GM18867 (cell line): Measurements from ENCODE around the gene OTX1.
A peak's percentile ranks its signal among the peaks of the same experiment; 100 is the strongest.
"Not testable (repeated sequence)": the region's sequence is repeated elsewhere in the genome, so short reads cannot be mapped to it uniquely, and the experiment has no call there.

Source experiments
- ATAC-seq: cut with Tn5 transposase; IDR thresholded peaks from one replicate; pipeline ENCODE4 v1.9.1; 2021; ENCODE audit warnings: mild to moderate bottlenecking, moderate library complexity; ENCODE audit not compliant: unreplicated experiment

OTX1 gene

DNA sequence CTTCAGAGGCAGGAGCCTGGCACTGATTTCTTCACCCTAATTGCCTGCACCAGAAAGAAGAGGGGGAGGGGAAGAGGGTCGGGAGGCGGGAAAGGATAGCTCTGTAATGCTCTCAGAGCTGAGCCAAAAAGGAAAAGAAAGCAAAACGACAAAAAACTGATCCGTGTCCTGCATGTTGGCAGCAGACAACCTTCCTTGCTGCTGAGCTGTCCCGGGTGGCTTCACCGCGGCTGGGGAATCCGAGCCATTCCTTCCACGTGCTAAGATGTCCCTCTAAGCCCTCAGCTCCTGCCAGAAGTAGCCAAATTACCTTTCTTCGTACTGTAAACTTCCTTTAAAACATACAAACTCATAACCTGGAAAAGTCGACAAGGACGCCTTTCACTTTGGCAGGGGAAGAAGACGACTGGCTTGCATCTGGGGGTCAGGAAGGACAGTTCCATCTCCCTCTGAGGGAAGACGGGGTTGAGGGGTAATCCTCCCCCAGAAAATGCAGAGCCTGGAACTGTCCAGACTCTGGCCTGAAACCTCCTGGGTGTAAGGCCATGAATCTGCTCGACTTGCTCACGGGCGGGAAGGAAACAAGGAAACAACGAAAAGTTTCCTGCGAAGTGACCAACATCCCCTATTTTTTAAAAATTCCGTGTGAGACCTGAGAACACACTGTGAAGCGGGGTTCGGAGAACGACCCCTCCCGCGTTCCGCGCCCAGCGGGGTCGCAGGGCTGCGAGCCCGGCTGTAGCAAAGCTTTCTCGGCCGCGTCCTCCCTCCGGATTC is 7.7 kb downstream of the OTX1 start:
- ATAC-seq, result no peak

DNA sequence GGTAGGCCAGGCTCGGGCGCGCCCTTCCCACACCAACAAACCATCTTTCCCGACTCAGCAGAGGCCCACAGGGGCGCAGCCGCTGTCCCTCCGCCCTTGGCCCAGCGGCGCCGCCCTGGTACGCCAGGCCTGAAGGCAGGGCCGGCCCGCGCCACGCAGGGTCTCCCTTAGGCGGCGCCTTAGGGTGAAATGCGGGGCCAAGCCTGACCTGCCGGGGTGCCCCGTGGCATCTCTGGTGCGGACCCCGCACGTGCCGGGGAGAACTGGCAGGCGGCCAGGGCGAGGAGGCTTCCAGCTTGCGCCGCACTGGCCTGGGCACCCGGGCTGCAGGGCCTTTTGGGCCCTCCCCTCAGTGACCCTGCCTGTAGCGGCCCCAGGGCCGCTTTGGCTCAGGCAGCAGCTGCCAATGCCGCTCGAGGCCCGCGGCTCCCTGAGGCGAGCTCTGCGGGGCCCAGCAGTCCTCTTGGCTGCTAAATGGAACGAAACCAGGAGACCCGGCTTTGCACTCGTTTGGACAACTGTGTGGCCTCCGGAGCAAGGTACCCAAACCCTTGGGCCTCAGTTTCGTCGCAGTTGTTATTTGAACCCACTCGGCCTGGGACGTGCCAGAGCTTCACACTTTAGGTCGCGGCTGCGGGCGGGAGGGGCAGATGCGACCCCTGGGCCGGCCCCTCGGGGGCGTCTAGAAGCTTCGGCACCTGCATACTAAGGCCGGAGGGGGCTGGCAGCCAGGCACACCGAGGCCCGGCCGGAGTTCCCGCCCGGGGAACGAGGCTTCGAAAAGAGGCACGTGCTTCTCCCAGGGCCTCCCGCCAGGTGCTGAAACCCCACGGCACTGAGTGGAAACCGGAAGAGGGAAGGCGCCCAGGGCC is 8.5 kb downstream of the OTX1 start:
- ATAC-seq, result no peak

DNA sequence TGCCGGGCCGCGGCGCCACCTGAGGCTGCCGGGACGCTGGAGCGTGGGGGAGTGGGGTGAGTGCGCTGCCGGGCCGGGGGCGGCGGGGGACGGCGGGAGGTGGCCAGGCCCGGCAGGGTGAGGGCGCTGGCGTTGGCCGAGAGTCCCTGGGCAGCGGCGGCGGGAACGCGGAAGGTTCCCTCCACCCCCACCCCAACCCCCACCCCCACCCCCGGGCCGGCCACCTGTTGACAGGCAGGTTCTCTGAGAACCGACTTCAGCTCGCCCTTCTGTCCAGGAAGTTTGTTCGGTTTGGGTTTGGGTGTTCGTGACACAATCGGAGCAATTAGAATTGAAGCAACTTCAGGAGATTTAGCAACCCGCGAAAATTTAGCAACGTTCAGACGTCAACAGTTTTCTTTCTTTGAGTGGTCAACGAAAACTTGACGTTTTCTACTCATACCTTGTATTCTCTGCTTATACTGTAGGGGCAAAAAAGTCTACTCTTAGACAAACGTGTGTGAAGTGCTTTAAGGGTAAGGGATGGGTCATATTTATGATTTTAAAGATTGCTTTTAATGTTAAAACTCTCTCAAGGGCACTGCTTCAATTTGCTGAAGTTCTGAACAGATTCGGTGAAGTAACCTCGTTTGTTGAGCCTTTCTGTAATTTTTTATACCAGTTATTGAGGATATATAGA is 9.3 kb downstream of the OTX1 start:
- ATAC-seq, result peak; percentile 32

DNA sequence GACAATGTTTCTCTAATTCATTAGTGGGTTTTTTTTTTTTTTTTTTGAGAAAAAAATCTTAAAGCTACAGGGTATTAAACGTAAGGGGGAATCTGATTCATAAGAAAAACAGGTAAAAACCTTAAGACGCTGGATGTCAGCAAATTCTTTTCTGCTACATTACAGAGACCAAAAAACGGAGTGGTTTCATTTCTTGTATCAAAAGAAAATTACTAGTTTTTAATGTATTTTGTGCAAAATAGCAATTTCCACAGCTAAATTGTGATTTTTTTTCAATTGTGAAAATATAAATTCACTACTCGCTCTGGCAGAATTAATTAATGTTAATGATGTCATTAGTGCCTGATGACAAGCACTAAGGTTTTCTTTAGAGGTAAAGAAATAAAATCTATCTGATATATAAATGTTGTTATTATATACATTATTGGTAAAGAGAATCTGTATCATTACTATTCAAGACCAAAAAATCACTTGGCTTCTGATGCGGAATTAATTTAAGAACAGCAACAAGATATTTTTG is 9.9 kb downstream of the OTX1 start:
- ATAC-seq, result no peak

DNA sequence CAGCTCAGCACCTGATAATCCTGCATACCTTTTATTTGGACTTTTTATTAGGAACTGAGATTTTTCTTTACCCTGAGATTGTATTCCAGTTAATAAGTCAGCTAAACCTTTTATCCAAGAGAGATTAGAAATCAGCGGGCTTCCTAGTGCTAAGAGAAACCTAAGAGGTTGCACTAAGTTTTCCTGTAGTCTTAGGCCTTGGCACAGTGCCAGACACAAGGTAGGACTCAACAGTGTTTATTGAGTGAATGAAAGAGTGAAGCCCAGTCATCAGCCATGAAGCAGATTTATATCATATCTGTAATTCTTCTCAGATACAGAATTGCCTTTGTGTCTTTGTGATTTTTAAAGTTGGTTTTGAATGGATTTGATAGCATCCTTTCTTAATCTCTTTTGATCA is 13.6 kb downstream of the OTX1 start:
- ATAC-seq, result no peak

DNA sequence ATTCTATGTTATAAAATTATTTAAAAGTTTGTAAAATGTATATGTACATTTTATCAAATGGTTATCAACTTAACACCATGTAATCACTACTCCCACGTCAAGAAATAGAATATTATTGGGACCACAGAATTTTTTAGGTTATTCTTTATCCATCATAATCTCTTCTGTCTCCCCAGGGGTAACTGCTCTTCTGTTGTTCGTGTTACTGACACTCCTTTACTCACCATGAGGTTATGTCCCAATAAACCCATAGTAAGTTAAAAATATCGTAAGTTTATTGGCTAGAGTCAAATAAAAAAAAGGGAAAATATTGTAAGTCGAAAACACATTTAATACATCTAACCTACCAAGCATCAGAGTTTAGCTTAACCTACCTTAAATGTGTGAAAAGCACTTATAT is 14.0 kb downstream of the OTX1 start:
- no peak for ATAC-seq

DNA sequence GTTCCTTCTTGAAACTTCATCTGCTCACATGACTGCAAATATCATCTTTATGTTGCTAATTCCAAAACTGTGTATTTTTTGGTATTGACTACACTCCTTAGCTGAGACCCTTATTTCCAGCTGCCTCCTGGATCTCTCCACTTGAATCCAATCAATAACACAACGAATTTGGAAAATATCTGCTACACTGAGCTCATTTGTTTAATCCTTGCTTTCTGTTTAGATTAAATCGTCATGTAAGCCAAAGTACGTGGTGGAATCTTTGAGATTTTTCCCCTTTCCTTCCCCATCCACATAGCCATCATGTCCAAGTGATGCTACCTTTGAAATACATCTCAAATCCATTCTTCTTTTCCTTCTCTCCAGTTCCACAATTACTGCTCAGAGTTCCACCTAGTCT is 15.6 kb downstream of the OTX1 start:
- ATAC-seq, result no peak

DNA sequence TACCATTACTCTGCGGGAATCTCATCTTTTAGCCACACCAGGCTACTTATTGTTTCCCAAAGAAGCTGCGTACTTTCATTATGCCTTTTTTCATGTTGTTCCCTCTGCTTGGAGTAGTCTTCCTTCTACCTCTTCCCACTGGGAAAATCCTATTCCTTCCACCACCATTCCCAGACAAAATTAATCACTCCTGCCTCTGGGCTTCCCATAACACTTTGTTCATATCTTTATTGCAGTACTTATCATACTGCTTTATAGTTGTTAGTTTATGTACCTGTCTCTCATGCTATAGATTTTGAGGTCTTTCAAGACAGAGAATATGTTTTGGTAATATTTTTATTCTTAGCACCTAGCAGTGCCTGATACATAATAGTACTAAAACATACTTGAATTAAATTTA is 16.2 kb downstream of the OTX1 start:
- ATAC-seq, result no peak

DNA sequence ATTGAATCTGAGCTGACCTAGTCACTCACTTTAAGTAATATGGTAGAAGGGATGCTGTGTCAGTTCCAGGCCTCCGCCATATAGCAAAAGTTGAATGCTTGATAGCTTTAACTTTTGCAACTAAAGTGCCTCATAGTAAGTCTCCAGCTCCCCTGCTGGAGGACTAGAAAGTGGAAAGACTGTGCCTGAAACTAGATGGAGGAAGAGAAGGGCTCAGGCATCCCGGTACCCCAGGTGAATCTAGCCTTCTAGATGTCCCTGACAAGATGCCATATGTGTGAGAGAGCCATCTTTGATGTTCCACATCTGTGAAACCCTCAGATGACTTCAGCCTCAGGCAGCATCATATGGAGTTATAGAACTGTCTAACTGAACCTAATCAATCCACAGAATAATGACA is 21.0 kb downstream of the OTX1 start:
- ATAC-seq, result no peak

DNA sequence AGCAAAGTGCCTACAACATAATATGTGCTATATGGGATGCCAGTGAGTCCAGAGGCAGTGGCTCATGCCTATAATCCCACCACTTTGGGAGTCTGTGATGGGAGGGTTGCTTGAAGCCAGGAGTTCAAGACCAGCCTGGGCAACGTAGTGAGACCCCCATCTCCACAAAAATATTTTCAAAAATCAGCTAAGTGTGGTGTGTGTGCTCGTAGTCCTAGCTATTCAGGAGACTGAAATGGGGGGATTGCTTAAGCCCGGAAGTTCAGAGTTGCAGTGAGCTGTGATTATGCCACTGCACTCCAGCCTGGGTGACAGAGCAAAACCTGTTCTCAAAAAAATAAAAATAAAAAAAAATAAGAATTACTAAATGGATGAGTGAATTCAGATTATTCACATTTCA is 23.4 kb downstream of the OTX1 start:
- ATAC-seq, result no peak

DNA sequence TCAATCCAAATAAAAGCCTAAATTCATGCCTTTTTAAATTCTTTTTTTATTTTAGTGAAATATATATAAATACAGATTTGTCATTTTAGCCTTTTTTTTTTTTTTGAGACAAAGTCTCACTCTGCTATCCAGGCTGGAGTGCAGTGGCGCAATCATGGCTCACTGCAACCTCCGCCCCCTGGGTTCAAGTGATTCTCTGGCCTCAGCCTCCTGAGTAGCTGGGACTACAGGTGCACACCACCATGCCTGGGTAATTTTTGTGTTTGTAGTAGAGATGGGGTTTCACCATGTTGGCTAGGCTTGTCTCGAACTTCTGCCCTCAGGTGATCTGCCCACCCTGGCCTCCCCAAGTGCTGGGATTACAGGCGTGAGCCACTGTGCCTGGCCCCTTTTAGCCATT is 23.8 kb downstream of the OTX1 start:
- not testable (repeated sequence) for ATAC-seq

DNA sequence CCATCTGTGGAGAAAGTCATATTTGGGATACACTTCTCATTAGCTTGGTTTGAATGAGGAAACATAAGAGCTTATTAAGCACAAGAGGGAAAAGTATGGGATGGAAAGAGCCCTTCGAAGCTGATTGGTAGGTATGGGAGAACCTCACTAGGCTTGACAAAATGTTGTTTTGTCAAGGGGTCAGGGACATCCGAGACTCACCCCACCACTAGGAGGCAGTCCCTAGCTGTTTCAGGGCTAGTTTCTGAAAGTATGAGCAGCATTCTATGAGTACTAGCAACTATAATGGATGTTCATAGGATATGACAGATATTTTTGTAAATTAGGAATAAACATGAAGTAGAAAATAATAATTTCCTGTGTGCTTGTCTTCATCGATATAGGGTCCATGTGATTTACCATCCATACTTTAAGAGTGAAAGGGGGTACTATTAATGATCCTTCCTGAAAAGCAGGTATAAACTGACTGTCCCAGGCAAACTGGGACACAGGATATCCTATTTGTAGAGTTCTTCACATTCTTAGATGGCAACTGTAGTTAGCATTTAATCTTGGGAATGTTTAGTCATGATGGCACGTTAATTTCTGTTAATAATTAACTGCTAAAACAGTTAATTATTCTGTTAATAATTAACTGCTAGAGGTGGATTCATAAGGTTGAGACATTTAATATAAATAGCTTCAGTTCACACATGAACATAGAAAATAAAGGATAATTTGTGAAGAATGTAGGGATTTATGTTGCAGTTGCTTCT is 28.4 kb downstream of the OTX1 start:
- peak; percentile 81 for ATAC-seq

DNA sequence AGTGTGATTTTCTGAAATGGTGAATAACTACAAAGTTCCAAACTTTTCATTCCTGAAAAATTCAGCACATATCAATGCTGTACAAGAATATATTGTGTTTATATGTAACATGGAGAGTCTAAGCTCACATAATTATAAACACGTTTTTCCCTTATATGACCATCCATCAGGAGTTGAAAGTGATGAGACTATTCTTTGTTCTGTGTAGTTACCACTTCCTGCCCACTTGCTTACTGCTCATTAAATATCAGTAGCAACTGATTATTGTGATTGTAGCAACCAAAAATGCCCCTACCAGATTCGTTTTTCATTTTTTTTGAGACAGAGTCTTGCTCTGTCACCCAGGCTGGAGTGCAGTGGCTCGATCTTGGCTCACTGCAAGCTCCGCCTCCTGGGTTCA is 30.8 kb downstream of the OTX1 start:
- no peak for ATAC-seq

DNA sequence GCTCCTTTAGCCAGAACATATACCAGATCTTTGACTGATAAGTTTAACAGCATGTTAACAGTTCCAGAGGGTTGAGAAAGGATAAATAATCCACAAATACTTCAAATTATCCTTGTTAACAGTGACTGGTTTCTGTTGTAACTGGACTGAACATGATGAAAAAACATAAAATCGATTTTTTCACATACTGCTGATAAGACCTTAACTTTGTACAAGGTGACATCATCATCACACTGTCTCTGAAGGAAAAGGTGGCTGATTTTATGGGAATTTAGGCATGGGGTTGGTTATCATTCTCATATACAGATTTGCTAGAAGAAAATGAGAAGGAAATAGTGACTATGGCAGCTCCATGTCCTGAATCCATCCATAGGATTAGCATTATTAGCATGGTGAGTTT is 36.1 kb downstream of the OTX1 start:
- no peak for ATAC-seq

DNA sequence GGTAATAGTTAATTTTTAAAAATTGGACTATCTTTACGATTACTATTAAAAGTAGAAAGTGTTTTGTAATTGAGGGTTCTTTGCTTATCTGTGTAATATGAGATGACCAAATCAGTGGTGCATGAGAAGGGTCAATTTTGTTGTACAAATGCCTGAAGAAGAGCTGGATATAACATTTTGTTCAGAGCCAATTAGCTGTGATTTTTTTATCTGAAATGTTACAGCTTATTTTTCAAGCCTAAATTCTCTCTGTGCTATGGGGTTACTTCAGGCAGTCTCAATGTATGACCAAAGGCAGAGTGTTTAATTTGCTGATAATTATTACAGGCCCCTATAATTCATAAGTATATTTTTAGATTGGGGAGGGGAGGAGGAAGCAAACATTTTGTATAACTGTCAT is 41.8 kb downstream of the OTX1 start:
- no peak for ATAC-seq

DNA sequence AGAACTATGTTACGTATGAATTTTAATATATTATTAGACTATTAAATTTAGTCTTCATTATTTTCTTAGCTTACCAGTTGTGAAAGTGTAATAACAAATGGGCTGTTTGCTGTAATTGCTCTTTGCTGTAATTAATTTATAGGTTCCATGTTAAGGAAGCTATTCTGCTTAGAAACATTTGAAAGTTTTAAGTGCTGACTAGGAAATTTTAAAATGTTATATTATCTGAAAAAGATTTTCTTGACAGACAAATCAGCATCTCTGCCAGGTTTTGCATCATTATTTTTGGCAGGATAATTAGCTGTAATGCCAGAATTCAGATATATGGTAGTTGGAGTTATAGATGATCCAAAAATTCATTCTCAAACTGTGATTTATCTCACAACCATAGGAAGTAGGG is 42.2 kb downstream of the OTX1 start:
- no peak for ATAC-seq

DNA sequence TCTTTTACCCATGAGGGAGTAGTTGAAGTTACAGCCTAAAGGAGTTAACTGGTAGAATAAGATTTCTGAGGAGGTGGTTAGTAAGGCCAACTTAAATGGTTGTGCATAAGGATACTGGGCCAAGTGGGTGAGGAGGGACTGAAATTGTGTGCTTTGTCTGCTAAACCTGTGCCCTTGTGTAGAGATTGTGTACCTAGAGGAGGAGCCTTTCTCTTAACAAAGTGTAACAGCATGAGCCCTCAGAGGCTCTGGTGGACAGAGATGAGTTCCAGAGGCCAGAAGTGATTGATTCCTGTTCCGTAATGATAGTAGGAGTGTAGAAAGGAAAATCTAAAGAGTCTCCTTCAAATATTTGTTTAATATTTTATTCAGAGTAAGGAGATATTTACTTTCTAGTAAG is 42.9 kb downstream of the OTX1 start:
- no peak for ATAC-seq

DNA sequence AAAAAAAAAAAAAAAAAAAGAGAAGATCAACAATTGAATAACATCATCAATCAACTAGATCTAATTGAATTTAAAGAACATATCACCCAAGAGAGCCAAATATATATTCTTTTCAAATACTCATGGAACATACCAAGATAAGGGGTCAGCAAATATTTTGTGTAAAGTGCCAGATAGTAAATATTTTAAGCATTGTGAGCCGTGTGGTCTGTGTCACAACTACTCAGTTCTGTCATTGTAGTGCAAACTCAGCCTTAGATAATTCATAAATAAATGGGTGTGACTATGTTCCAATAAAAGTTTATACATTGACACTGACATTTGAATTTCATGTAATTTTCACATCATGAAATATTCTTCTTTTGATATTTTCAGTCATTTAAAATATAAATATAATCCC is 45.9 kb downstream of the OTX1 start:
- no peak for ATAC-seq

DNA sequence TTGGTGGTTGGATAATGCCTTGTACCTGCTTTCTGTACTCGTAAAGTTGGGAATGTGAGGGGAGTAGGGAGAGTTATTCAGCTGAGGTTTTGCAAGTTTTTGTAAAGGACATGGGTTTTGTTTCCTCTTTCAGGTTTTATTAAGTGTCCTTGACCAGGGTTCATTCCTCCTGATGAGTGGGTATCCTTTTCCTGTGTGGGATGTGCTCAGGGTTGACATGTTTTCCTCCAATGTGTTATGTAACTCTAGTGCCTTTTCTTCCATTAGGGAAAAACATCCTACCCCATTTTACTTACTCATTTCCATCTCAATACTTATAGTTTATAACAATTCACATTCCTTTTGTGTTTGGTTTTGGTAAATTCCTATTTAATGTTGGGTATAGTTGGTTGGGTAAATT is 48.4 kb downstream of the OTX1 start:
- ATAC-seq, result no peak

DNA sequence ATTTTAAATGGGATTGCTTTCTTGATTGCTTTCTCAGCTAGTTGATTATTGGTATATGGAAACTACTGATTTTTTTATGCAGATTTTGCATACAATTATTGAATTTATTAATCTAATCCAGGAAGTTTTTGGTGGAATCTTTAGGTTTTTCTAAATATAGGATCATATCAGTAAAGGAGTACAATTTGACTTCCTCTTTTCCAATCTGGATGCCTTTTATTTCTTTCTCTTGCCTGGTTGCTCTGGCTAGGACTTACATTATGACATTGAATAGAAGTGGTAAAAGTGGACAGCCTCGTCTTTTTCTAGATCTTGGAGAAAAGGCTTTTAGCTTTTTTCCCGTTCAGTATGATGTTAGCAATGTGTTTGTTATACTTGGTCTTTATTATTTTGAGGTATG is 51.3 kb downstream of the OTX1 start:
- ATAC-seq, result no peak

DNA sequence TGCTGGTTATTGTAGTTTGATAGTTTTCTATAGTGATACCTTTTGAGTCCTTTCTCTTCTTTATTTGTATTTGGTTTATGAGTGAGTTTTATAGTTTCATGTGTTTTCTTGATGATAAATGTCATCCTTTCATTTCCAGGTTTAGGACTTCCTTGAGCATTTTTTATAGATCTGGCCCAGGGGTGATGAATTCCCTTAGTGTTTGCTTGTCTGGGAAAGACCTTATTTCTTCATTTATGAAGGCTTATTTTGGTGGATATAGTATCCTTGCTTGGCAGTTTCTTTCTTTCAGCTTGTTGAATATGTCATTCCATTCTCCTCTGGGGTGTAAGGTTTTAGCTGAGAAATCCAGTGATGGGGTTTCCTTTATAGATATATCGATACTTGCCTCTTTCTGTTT is 53.9 kb downstream of the OTX1 start:
- no peak for ATAC-seq
